GM19455 (cell line): Measurements from ENCODE around the gene LIN28B.
"Not testable (repeated sequence)": the region's sequence is repeated elsewhere in the genome, so short reads cannot be mapped to it uniquely, and the experiment has no call there.

Source experiments
- ATAC-seq: cut with Tn5 transposase; IDR thresholded peaks from one replicate; pipeline ENCODE4 v1.9.1; 2021; ENCODE audit not compliant: unreplicated experiment

Gene LIN28B

GRCh38 chr6:104955927-104956730 lies 778 bp upstream of the LIN28B start:
- no peak for ATAC-seq

- no peak for ATAC-seq
These were observed 632 bp downstream of the LIN28B start for GRCh38 chr6:104957301-104958177.

GRCh38 chr6:104958178-104959025 lies 1.5 kb downstream of the LIN28B start:
- ATAC-seq = no peak

GRCh38 chr6:104959026-104959858 lies 2.3 kb downstream of the LIN28B start:
- no peak for ATAC-seq

- ATAC-seq = no peak
These were observed 12.2 kb downstream of the LIN28B start for GRCh38 chr6:104969108-104969507.

- no peak for ATAC-seq
These were observed 13.1 kb downstream of the LIN28B start for GRCh38 chr6:104969785-104970581.

GRCh38 chr6:104973404-104973803 lies 16.5 kb downstream of the LIN28B start:
- no peak for ATAC-seq

- ATAC-seq = no peak
These were observed 26.4 kb downstream of the LIN28B start for GRCh38 chr6:104983296-104983695.

- no peak for ATAC-seq
These were observed 26.9 kb downstream of the LIN28B start for GRCh38 chr6:104983776-104984175.

- ATAC-seq = no peak
These were observed 27.9 kb downstream of the LIN28B start for GRCh38 chr6:104984831-104985230.

- not testable (repeated sequence) for ATAC-seq
These were observed 29.0 kb downstream of the LIN28B start for GRCh38 chr6:104985875-104986274.

GRCh38 chr6:104986625-104987024 lies 29.7 kb downstream of the LIN28B start:
- no peak for ATAC-seq

GRCh38 chr6:104987218-104987617 lies 30.3 kb downstream of the LIN28B start:
- no peak for ATAC-seq

GRCh38 chr6:104990085-104990484 lies 33.2 kb downstream of the LIN28B start:
- ATAC-seq = no peak

- ATAC-seq = not testable (repeated sequence)
These were observed 34.2 kb downstream of the LIN28B start for GRCh38 chr6:104991062-104991461.

GRCh38 chr6:104993576-104993975 lies 36.7 kb downstream of the LIN28B start:
- ATAC-seq = not testable (repeated sequence)

- ATAC-seq = no peak
These were observed 39.2 kb downstream of the LIN28B start for GRCh38 chr6:104995989-104996617.

GRCh38 chr6:105001063-105001462 lies 44.2 kb downstream of the LIN28B start:
- ATAC-seq = no peak

- ATAC-seq = no peak
These were observed 45.0 kb downstream of the LIN28B start for GRCh38 chr6:105001906-105002305.
